Esophagus squamous epithelium (tissue), 5 donors: ENCODE results near the gene CHKB. TPM values are rescaled to one million over a fixed set of nuclear protein-coding genes. Genes with fewer than 3 reads are reported as not detected.
A peak's percentile ranks its signal among the peaks of the same experiment; 100 is the strongest.

ENCODE experiments used
- DNase-seq: peaks from one replicate; lab custom pipeline; 2025; lab: John Stamatoyannopoulos, UW
- H3K27ac ChIP-seq, 4 donors: fragments of 200-600 bp; sonication (generic); one replicate each; pipeline ENCODE4 v1.5.1; 2016 to 2019; ENCODE audit warnings: mild to moderate bottlenecking in 1 of 4
- H3K27me3 ChIP-seq, 4 donors: fragments of 200-600 bp; sonication (generic); 1 replicate in 3 of 4; 2 replicates in 1 of 4; pipeline versions ENCODE4 v1.5.1 to v1.6.0; 2017 to 2021; ENCODE audit warnings: antibody characterized with exemption in 1 of 4
- H3K36me3 ChIP-seq, 3 donors: fragments of 200-600 bp; sonication (generic); one replicate each; pipeline ENCODE4 v1.5.1; 2016 to 2019
- H3K4me1 ChIP-seq, 3 donors: fragments of 200-600 bp; sonication (generic); one replicate each; pipeline ENCODE4 v1.5.1; 2017 to 2019
- H3K4me3 ChIP-seq, 4 donors: fragments of 200-600 bp; sonication (generic); 1 replicate in 3 of 4; 2 replicates in 1 of 4; pipeline ENCODE4 v1.5.1; 2016 to 2019; ENCODE audit warnings: mild to moderate bottlenecking in 2 of 4, moderate library complexity in 1 of 4
- H3K9me3 ChIP-seq, 3 donors: fragments of 200-600 bp; sonication (generic); one replicate each; pipeline ENCODE4 v1.5.1; 2016 to 2019
- CTCF ChIP-seq, 6 experiments: fragments of 450-650 bp in 4 of 6; fragments of 200-600 bp in 2 of 6; sonication (generic) in 2 of 6; IDR thresholded peaks; one replicate each; pipeline ENCODE4 v1.5.1; 2016 to 2019; ENCODE audit warnings: antibody characterized with exemption in 6 of 6, mild to moderate bottlenecking in 4 of 6, moderate library complexity in 4 of 6
- POLR2A ChIP-seq, 4 donors: fragments of 450-650 bp; IDR thresholded peaks; one replicate each; pipeline ENCODE4 v1.6.1; 2017; ENCODE audit warnings: antibody characterized with exemption in 4 of 4, mild to moderate bottlenecking in 4 of 4, moderate library complexity in 3 of 4
- WGBS, 2 donors: methylation state at CpG; one replicate each; pipeline ENCODE4 v1.1.5; 2018; 5-methylcytosine and 5-hydroxymethylcytosine counted together
- intact Hi-C: fragments of 100-400 bp; cut with DNase I; formaldehyde crosslinking; loops from one replicate; pipeline ENCODE4 v1.15.0; 2022
- total RNA-seq, 4 donors: library from RNA; depleted of rRNA; stranded (reverse); fragments of >200 nt; gene quantifications; one replicate each; pipeline ENCODE4 v1.1.0, GENCODE V29; 2016
- donor health status: DM: yes; HTN: yes; CAD: no.

The CHKB gene
- total RNA-seq, 4 donors from 2014 or later = 16.7 to 51.2 (median 35.4) TPM

- H3K27me3 ChIP-seq = peaks cover 0 to 43% (median 0%) of the 10 kb centered on the region in 4 donors
- peak; percentile 64 for DNase-seq
- H3K4me3 ChIP-seq = peak overlapping the region; percentile 54 to 87 (median 64)
- TF ChIP-seq CTCF (IDR thresholded peaks at IDR 0.05) (no peak), POLR2A (IDR thresholded peaks at IDR 0.05) (peak in 3 of 4 donors; percentile 51 to 94 (median 69))
- H3K9me3 ChIP-seq = no peaks in the 10 kb centered on the region
- no peaks in the 10 kb centered on the region for H3K36me3 ChIP-seq
- WGBS, 2 donors = 0% methylated on average over 3 of the region's 53 CpGs; no CpG with 5 or more reads in 1 of the 2 donors
- intact Hi-C loops = no loop called here
- H3K27ac ChIP-seq = peak overlapping the region; percentile 96 to 100 (median 98)
- H3K4me1 ChIP-seq = peaks cover 31 to 92% (median 42%) of the 10 kb centered on the region in 3 donors
These were observed 51.6 kb downstream of the CHKB start for GRCh38 chr22:50530877-50531545.

GRCh38 chr22:50530580-50530876 lies 52.1 kb downstream of the CHKB start:
- H3K36me3 ChIP-seq = no peaks in the 10 kb centered on the region
- H3K9me3 ChIP-seq = no peaks in the 10 kb centered on the region
- H3K27me3 ChIP-seq = peaks cover 0 to 43% (median 0%) of the 10 kb centered on the region in 4 donors
- WGBS, 2 donors = no CpG with 5 or more reads among the region's 21 CpGs
- peak overlapping the region; percentile 54 to 87 (median 64) for H3K4me3 ChIP-seq
- no peak for TF ChIP-seq CTCF (IDR thresholded peaks at IDR 0.05)
- no peak for TF ChIP-seq POLR2A (IDR thresholded peaks at IDR 0.05)
- intact Hi-C loops = no loop called here
- DNase-seq = no peak
- peak overlapping the region; percentile 96 to 100 (median 98) for H3K27ac ChIP-seq
- H3K4me1 ChIP-seq = peaks cover 31 to 91% (median 42%) of the 10 kb centered on the region in 3 donors

- H3K4me3 ChIP-seq = peak within 1 kb of the TSS; percentile 54 to 87 (median 64)
- peak in 2 of 6 experiments; percentile 2 to 15 for TF ChIP-seq CTCF (IDR thresholded peaks at IDR 0.05)
- peak in 3 of 4 donors; percentile 7 to 93 (median 47) for TF ChIP-seq POLR2A (IDR thresholded peaks at IDR 0.05)
- H3K36me3 ChIP-seq = no peaks in the 10 kb centered on the region
- peaks cover 31 to 93% (median 44%) of the 10 kb centered on the region in 3 donors for H3K4me1 ChIP-seq
- DNase-seq = no peak
- intact Hi-C loops = loop anchor here (10.0 kb wide), 1 partner anchor 85 kb away; no protein-coding TSS in a partner anchor
- H3K27me3 ChIP-seq = peaks cover 0 to 41% (median 0%) of the 10 kb centered on the region in 4 donors
- peak within 1 kb of the TSS; percentile 96 to 100 (median 98) for H3K27ac ChIP-seq
- H3K9me3 ChIP-seq = no peaks in the 10 kb centered on the region
- WGBS, 2 donors = 10% methylated on average over 4 of the region's 92 CpGs; no CpG with 5 or more reads in 1 of the 2 donors
These were observed 52.6 kb downstream of the CHKB start, which contains the start of gene TYMP for GRCh38 chr22:50529897-50530579. Gene TYMP (minus strand): TSS chr22:50530012. CDS start chr22:50529709, 303 bp downstream.

- 16% methylated on average over 5 of the region's 50 CpGs; no CpG with 5 or more reads in 1 of the 2 donors for WGBS, 2 donors
- DNase-seq = no peak
- intact Hi-C loops = loop anchor here (10.0 kb wide), 1 partner anchor 85 kb away; no protein-coding TSS in a partner anchor
These were observed 53.2 kb downstream of the CHKB start for GRCh38 chr22:50529416-50529896.

More at GRCh38 chr22:50529416-50529896, 53.2 kb downstream of the CHKB start:
- Histone ChIP-seq H3K4me3 (peak overlapping the region; percentile 54 to 87 (median 64)), H3K4me1 (peaks cover 36 to 96% (median 49%) of the 10 kb centered on the region in 3 donors), H3K9me3 (no peaks in the 10 kb centered on the region), H3K27me3 (peaks cover 0 to 35% (median 0%) of the 10 kb centered on the region in 4 donors), H3K36me3 (no peaks in the 10 kb centered on the region), H3K27ac (peak overlapping the region; percentile 96 to 100 (median 98))
- TF ChIP-seq POLR2A (IDR thresholded peaks at IDR 0.05) (no peak), CTCF (IDR thresholded peaks at IDR 0.05) (no peak)

Other genes with a start within 250 kb of the CHKB start
- gene PPP6R2, start 239.5 kb downstream of the CHKB start, total RNA-seq = 10 to 100 TPM; 35.6 to 50.8 (median 45.6) TPM
- 10 to 100 TPM; 38.3 to 92.0 (median 63.4) TPM for gene SBF1, start 107.8 kb downstream of the CHKB start, total RNA-seq
- 1 to 10 TPM in 2 of 4 donors, under 1 TPM in 2; under 0.01 to 1.9 (median 0.89) TPM for gene ADM2, start 101.3 kb downstream of the CHKB start, total RNA-seq
- gene MIOX, start 96.0 kb downstream of the CHKB start, total RNA-seq = not detected
- gene LMF2, start 75.1 kb downstream of the CHKB start, total RNA-seq = 10 to 100 TPM; 35.4 to 65.0 (median 46.2) TPM
- 10 to 100 TPM; 30.2 to 42.6 (median 38.5) TPM for gene NCAPH2, start 74.6 kb downstream of the CHKB start, total RNA-seq
- gene SCO2, start 57.3 kb downstream of the CHKB start, total RNA-seq = 10 to 100 TPM in 1 of 4 donors, 1 to 10 TPM in 3; 5.1 to 14.9 (median 6.7) TPM
- 100 to 1,000 TPM in 2 of 4 donors, 10 to 100 TPM in 2; 86.0 to 281 (median 137) TPM for gene TYMP, start 52.8 kb downstream of the CHKB start, total RNA-seq
- under 1 TPM; 0.26 to 0.53 (median 0.40) TPM for gene KLHDC7B, start 37.0 kb downstream of the CHKB start, total RNA-seq
- gene SYCE3, start 19.9 kb downstream of the CHKB start, total RNA-seq = 1 to 10 TPM in 1 of 4 donors, not detected in 3; 1.8 TPM
- 10 to 100 TPM in 1 of 4 donors, 1 to 10 TPM in 3; 3.5 to 17.6 (median 8.2) TPM for gene CPT1B, start 4.4 kb downstream of the CHKB start, total RNA-seq
- gene MAPK8IP2, start 17.9 kb upstream of the CHKB start, total RNA-seq = 1 to 10 TPM; 1.3 to 2.9 (median 1.7) TPM
- gene ARSA, start 45.3 kb upstream of the CHKB start, total RNA-seq = 10 to 100 TPM; 18.7 to 47.0 (median 28.6) TPM
- 1 to 10 TPM; 3.7 to 5.9 (median 4.5) TPM for gene SHANK3, start 90.0 kb upstream of the CHKB start, total RNA-seq
- gene ACR, start 155.4 kb upstream of the CHKB start, total RNA-seq = not detected
- gene RABL2B, start 200.8 kb upstream of the CHKB start, total RNA-seq = 10 to 100 TPM in 2 of 4 donors, 1 to 10 TPM in 2; 8.0 to 15.1 (median 10.7) TPM